ENCODE data around the gene SLC16A11. TPM values are rescaled to one million over a fixed set of nuclear protein-coding genes. Genes with fewer than 3 reads are reported as not detected.

SLC16A11 gene
- total and polyA plus RNA-seq, 10 of the 15 experiments (the other 5 are each of a cell fraction or from before 2014, with no cell fraction given): 0.11 to 2.7 (median 0.84) TPM

- TF ChIP-seq HDAC6 (IDR thresholded peaks at IDR 0.05; ENCODE audit: unreplicated experiment) (no peak), SRF (IDR thresholded peaks at IDR 0.05; ENCODE audit: low read depth in 2 of 2, low read length in 2 of 2) (no peak), TBL1XR1 (IDR thresholded peaks at IDR 0.05; ENCODE audit: low read depth, low read length) (no peak), ZZZ3 (IDR thresholded peaks at IDR 0.05; ENCODE audit: control insufficient read depth, insufficient read length, low read depth) (no peak), ZNF274 (IDR thresholded peaks at IDR 0.05; ENCODE audit: insufficient read depth, insufficient read length) (no peak), NFXL1 (IDR thresholded peaks at IDR 0.05; ENCODE audit: borderline replicate concordance) (no peak), SIN3A (IDR thresholded peaks at IDR 0.05; ENCODE audit: low read depth, low read length) (no peak)
Measured at GRCh38 chr17:7020894-7021664, 22.8 kb downstream of the SLC16A11 start (continued).

GRCh38 chr17:7019839-7020519 lies 23.9 kb downstream of the SLC16A11 start:
- ChIA-PET RAD21 (ENCODE audit: unreplicated experiment) (interaction anchor here (0.7 to 4.0 kb wide), 4 partner anchors 19 to 177 kb away, joined by 3 to 39 read pairs (median 24); partner anchors contain the start of gene SLC16A11), SMC1A (ENCODE audit: uncharacterized antibody, unreplicated experiment) (interaction anchor here (0.8 to 2.8 kb wide), 3 partner anchors 9 to 16 kb away, joined by 3 to 22 read pairs (median 15); partner anchors contain the start of gene RNASEK), CTCF (interaction anchor here (1.2 to 8.8 kb wide), 9 partner anchors 12 to 177 kb away, joined by 3 to 167 read pairs (median 26); partner anchors contain the start of genes RNASEK and SLC16A13), POLR2A (interaction anchor here (0.6 to 1.8 kb wide), 4 partner anchors 16 to 109 kb away, joined by 3 to 6 read pairs (median 4); partner anchors contain the start of gene SLC16A13)
- H3K9ac ChIP-seq (ENCODE audit: control insufficient read depth, insufficient read depth, low read length): no peak overlapping the region
- H3K27me3 ChIP-seq (replicated peaks in 1 of 2; ENCODE audit: control insufficient read depth in 2 of 2, insufficient read depth in 2 of 2, low read length in 1 of 2): no peaks in the 10 kb centered on the region
- in situ Hi-C loops (cut with MboI) (no loop called here), intact Hi-C loops (cut with micrococcal nuclease; ENCODE audit: unreplicated experiment) (loop anchor here (10.0 kb wide), 1 partner anchor 265 kb away; the partner anchor contains the start of gene XAF1)
- H3K4me1 ChIP-seq (ENCODE audit: control insufficient read depth, insufficient read depth, low read length): peaks cover 42% of the 10 kb centered on the region
- FAIRE-seq (no peak), DNase-seq (ENCODE audit: low read depth, low spot score) (no peak), ATAC-seq (no peak)
- H3K79me2 ChIP-seq (ENCODE audit: control insufficient read depth, insufficient read depth, low read length): peaks cover 17% of the 10 kb centered on the region
- TF ChIP-seq MTA2 (IDR thresholded peaks at IDR 0.05; ENCODE audit: low read depth): no peak
- no peak for TF ChIP-seq SMC3 (IDR thresholded peaks at IDR 0.05; ENCODE audit: borderline replicate concordance, low read length)
- no peak for TF ChIP-seq PRDM15 (CRISPR knock-in tag; IDR thresholded peaks at IDR 0.05)
- TF ChIP-seq, protein P1, sequence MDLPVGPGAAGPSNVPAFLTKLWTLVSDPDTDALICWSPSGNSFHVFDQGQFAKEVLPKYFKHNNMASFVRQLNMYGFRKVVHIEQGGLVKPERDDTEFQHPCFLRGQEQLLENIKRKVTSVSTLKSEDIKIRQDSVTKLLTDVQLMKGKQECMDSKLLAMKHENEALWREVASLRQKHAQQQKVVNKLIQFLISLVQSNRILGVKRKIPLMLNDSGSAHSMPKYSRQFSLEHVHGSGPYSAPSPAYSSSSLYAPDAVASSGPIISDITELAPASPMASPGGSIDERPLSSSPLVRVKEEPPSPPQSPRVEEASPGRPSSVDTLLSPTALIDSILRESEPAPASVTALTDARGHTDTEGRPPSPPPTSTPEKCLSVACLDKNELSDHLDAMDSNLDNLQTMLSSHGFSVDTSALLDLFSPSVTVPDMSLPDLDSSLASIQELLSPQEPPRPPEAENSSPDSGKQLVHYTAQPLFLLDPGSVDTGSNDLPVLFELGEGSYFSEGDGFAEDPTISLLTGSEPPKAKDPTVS (IDR thresholded peaks at IDR 0.05; ENCODE audit: low read depth, low read length): no peak
- TF ChIP-seq, protein P2, sequence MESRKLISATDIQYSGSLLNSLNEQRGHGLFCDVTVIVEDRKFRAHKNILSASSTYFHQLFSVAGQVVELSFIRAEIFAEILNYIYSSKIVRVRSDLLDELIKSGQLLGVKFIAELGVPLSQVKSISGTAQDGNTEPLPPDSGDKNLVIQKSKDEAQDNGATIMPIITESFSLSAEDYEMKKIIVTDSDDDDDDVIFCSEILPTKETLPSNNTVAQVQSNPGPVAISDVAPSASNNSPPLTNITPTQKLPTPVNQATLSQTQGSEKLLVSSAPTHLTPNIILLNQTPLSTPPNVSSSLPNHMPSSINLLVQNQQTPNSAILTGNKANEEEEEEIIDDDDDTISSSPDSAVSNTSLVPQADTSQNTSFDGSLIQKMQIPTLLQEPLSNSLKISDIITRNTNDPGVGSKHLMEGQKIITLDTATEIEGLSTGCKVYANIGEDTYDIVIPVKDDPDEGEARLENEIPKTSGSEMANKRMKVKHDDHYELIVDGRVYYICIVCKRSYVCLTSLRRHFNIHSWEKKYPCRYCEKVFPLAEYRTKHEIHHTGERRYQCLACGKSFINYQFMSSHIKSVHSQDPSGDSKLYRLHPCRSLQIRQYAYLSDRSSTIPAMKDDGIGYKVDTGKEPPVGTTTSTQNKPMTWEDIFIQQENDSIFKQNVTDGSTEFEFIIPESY (IDR thresholded peaks at IDR 0.05): no peak
- no peak overlapping the region for H3K4me2 ChIP-seq (ENCODE audit: control insufficient read depth, insufficient read depth)
- H3K4me3 ChIP-seq: no peak overlapping the region
- no peak overlapping the region for H3K27ac ChIP-seq (ENCODE audit: control insufficient read depth, insufficient read depth)
- no peaks in the 10 kb centered on the region for H4K20me1 ChIP-seq (ENCODE audit: control insufficient read depth, insufficient read depth)
- no TSS peak for BruUV-seq (replicated peaks)
- WGBS (ENCODE audit: insufficient coverage, insufficient replicate concordance, low lambda C conversion rate, missing lambda C conversion rate): 64% methylated on average over 12 of the region's 16 CpGs
- H3K36me3 ChIP-seq (ENCODE audit: control insufficient read depth in 2 of 2, insufficient read depth in 2 of 2, low read length in 1 of 2): peaks cover 0 to 4% of the 10 kb centered on the region in 2 experiments; a peak in 2 of 4 replicates
- no peak overlapping the region for H2AFZ ChIP-seq (ENCODE audit: control insufficient read depth, low read depth, low read length)
- no peaks in the 10 kb centered on the region for H3K9me3 ChIP-seq (replicated peaks; ENCODE audit: control insufficient read depth, insufficient read depth, low read length)

Measured in GM12878 (cell line).